Spinal cord (tissue), 10 donors: ENCODE measurements around the gene LRRC47. TPM values are rescaled to one million over a fixed set of nuclear protein-coding genes. Genes with fewer than 3 reads are reported as not detected.

Experiments
- DNase-seq, 6 donors: peaks; one replicate each; pipeline versions ENCODE4 v3.0.0 to v3.0.0-alpha.2; 2013 to 2015; ENCODE audit warnings: low spot score in 6 of 6, low read depth in 4 of 6
- H3K27ac ChIP-seq: one replicate; pipeline ENCODE4 v1.5.1; 2013; ENCODE audit warnings: low read depth, low read length, control low read depth
- H3K27me3 ChIP-seq: one replicate; pipeline ENCODE4 v1.6.1; 2013; ENCODE audit warnings: low read length; ENCODE audit not compliant: control insufficient read depth, insufficient read depth
- H3K36me3 ChIP-seq: one replicate; pipeline ENCODE4 v1.6.1; 2013; ENCODE audit warnings: low read length; ENCODE audit not compliant: control insufficient read depth, insufficient read depth
- H3K4me1 ChIP-seq: one replicate; pipeline ENCODE4 v1.6.1; 2013; ENCODE audit warnings: low read length; ENCODE audit not compliant: control insufficient read depth, insufficient read depth
- H3K4me3 ChIP-seq: one replicate; pipeline ENCODE4 v1.5.1; 2013; ENCODE audit warnings: low read depth, low read length, control low read depth
- H3K9me3 ChIP-seq: one replicate; pipeline ENCODE4 v1.6.1; 2013; ENCODE audit warnings: low read length; ENCODE audit not compliant: control insufficient read depth, insufficient read depth
- WGBS: methylation state at CpG from one replicate; pipeline ENCODE4 v1.1.5; 2013; ENCODE audit warnings: missing lambda C conversion rate; ENCODE audit not compliant: insufficient coverage; 5-methylcytosine and 5-hydroxymethylcytosine counted together
- polyA plus RNA-seq, 2 donors: library from polyadenylated mRNA; unstranded; fragments of 120-200 nt; gene quantifications; one replicate each; pipeline ENCODE4 v1.2.1, GENCODE V29; 2013; ENCODE audit not compliant: insufficient read length in 2 of 2
- total RNA-seq, 2 donors: library from RNA; depleted of rRNA in 1 of 2; stranded (reverse); fragments of 120-200 nt in 1 of 2; fragments of >200 nt in 1 of 2; gene quantifications; one replicate each; pipeline versions ENCODE4 v1.2.3 to v1.2.4, GENCODE V29; 2013 to 2014
- donor health status: healthy.

LRRC47 gene
- total and polyA plus RNA-seq, 4 donors = 27.0 to 81.6 (median 50.5) TPM

DNA sequence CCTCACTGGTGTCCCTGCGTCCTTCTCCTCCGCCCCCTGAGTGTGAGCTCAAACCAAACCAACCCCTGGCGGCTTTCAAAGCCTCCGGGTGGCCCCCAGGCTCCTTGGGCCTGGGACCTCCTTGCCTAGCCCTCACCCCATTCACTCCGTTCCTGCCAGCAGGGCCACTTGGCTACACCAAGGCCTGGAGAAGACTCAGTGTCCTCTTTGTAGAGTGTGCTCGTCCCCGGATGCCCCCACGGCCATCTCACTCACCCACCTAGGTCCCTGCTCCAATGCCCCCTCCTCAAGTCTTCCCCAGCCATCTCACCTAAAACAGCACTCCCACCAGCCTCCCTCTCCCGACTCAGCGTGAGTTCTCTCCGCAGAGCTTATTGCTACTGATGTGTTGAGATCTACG lies 51.2 kb downstream of the LRRC47 start:
- H3K27me3 ChIP-seq = no peaks in the 10 kb centered on the region
- H3K4me3 ChIP-seq = no peak overlapping the region
- H3K36me3 ChIP-seq = peaks cover 56% of the 10 kb centered on the region
- DNase-seq = no peak
- no peak overlapping the region for H3K27ac ChIP-seq
- WGBS = 93% methylated on average over 12 of the region's 12 CpGs
- H3K4me1 ChIP-seq = peaks cover 33% of the 10 kb centered on the region
- no peaks in the 10 kb centered on the region for H3K9me3 ChIP-seq

- WGBS = 92% methylated on average over 10 of the region's 10 CpGs
- Histone ChIP-seq H3K4me1 (peaks cover 33% of the 10 kb centered on the region), H3K27me3 (no peaks in the 10 kb centered on the region), H3K4me3 (no peak overlapping the region), H3K9me3 (no peaks in the 10 kb centered on the region), H3K36me3 (peaks cover 60% of the 10 kb centered on the region), H3K27ac (no peak overlapping the region)
- DNase-seq = no peak
Measured at GRCh38 chr1:3744646-3745045, 51.7 kb downstream of the LRRC47 start.

GRCh38 chr1:3743826-3744225 lies 52.5 kb downstream of the LRRC47 start:
- peaks cover 33% of the 10 kb centered on the region for H3K4me1 ChIP-seq
- no peak for DNase-seq
- WGBS = 96% methylated on average over 12 of the region's 12 CpGs
- no peak overlapping the region for H3K27ac ChIP-seq
- no peaks in the 10 kb centered on the region for H3K9me3 ChIP-seq
- no peaks in the 10 kb centered on the region for H3K27me3 ChIP-seq
- H3K36me3 ChIP-seq = peaks cover 66% of the 10 kb centered on the region
- no peak overlapping the region for H3K4me3 ChIP-seq

- Histone ChIP-seq H3K27ac (no peak overlapping the region), H3K4me1 (peaks cover 33% of the 10 kb centered on the region), H3K9me3 (no peaks in the 10 kb centered on the region), H3K36me3 (peaks cover 70% of the 10 kb centered on the region), H3K4me3 (no peak overlapping the region), H3K27me3 (no peaks in the 10 kb centered on the region)
- 58% methylated on average over 2 of the region's 4 CpGs for WGBS
- no peak for DNase-seq
Measured at GRCh38 chr1:3743421-3743820, 52.9 kb downstream of the LRRC47 start.

- no peak for DNase-seq
- Histone ChIP-seq H3K27me3 (no peaks in the 10 kb centered on the region), H3K36me3 (peaks cover 77% of the 10 kb centered on the region), H3K4me1 (peaks cover 28% of the 10 kb centered on the region), H3K9me3 (no peaks in the 10 kb centered on the region), H3K27ac (no peak overlapping the region), H3K4me3 (no peak overlapping the region)
- 97% methylated on average over 22 of the region's 24 CpGs for WGBS
Measured at GRCh38 chr1:3742439-3743298, 53.6 kb downstream of the LRRC47 start.

- Histone ChIP-seq H3K27ac (no peak overlapping the region), H3K4me1 (peaks cover 24% of the 10 kb centered on the region), H3K9me3 (no peaks in the 10 kb centered on the region), H3K36me3 (peaks cover 84% of the 10 kb centered on the region), H3K4me3 (no peak overlapping the region), H3K27me3 (no peaks in the 10 kb centered on the region)
- no peak for DNase-seq
- WGBS = 96% methylated on average over 19 of the region's 22 CpGs
Measured at GRCh38 chr1:3741566-3742438, 54.5 kb downstream of the LRRC47 start.

DNA sequence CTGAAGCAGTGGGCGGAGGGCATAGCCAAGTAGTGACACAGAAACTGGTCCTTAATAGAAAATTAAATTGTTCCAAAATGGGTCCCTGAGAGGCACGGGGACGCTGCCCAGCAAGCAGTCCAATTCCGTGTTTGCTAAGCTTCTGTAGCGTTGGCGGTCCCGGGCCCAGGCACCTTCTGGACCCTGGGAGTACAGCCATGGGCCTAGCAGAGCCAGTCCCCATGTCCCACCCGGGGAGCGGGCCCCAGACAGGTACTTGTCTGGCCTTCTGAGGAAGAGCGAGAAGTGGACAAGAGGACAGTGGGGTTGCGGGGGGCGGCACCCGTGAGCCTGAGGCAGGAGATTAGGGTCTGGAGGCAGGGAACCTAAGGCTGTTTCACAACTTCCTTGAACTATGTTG lies 55.5 kb downstream of the LRRC47 start:
- Histone ChIP-seq H3K9me3 (no peaks in the 10 kb centered on the region), H3K4me1 (peaks cover 13% of the 10 kb centered on the region), H3K4me3 (no peak overlapping the region), H3K27me3 (no peaks in the 10 kb centered on the region), H3K27ac (no peak overlapping the region), H3K36me3 (peaks cover 90% of the 10 kb centered on the region)
- no peak for DNase-seq
- WGBS = 96% methylated on average over 9 of the region's 13 CpGs

DNA sequence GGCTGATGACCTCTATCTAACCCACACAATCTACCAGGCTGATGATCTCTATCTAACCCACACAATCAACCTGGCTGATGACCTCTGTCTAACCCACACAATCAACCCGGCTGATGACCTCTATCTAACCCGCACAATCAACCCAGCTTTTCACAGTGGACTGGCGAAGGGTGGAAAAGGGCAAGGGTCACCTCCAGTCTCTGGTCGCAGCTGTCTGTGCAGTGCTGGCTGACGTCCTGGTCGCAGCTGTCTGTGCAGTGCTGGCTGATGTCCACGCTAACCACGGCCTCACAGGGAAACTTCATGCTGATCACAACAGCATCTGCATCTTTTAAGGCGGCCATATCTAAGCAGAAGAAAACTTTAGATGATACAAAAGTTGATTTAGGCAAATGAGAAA lies 56.3 kb downstream of the LRRC47 start:
- H3K4me3 ChIP-seq = no peak overlapping the region
- no peak overlapping the region for H3K27ac ChIP-seq
- no peak for DNase-seq
- 84% methylated on average over 8 of the region's 9 CpGs for WGBS
- peaks cover 6% of the 10 kb centered on the region for H3K4me1 ChIP-seq
- peaks cover 90% of the 10 kb centered on the region for H3K36me3 ChIP-seq
- H3K9me3 ChIP-seq = no peaks in the 10 kb centered on the region
- no peaks in the 10 kb centered on the region for H3K27me3 ChIP-seq

DNA sequence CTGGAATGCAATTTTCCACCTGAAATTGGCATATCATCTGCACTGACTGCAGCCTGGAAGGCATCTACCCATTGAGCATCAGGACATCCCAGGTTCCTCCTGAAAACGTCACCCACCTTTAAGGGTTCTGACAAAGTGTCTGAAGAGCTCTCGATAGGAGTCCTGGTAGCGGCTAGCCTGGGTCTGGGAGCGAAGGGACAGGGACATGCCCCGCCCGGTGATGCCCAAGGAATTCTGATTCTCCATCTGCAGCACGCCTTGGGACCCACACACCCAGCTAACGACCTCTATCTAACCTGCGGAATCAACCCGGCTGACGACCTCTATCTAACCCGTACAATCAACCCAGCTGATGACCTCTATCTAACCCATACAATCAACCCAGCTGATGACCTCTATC lies 57.4 kb downstream of the LRRC47 start:
- Histone ChIP-seq H3K36me3 (peaks cover 92% of the 10 kb centered on the region), H3K9me3 (no peaks in the 10 kb centered on the region), H3K4me1 (no peaks in the 10 kb centered on the region), H3K27me3 (no peaks in the 10 kb centered on the region), H3K27ac (no peak overlapping the region), H3K4me3 (no peak overlapping the region)
- DNase-seq = no peak
- WGBS = 94% methylated on average over 12 of the region's 12 CpGs
